Spleen (tissue), 7 donors: ENCODE measurements around the gene KCMF1.

Source experiments
- POLR2A ChIP-seq, 3 donors: fragments of 450-650 bp; IDR thresholded peaks; one replicate each; pipeline ENCODE4 v1.5.1; 2017; ENCODE audit warnings: antibody characterized with exemption in 3 of 3, mild to moderate bottlenecking in 1 of 3
- POLR2AphosphoS5 ChIP-seq, 3 donors: sonication (generic); formaldehyde crosslinking; IDR thresholded peaks; one replicate each; pipeline ENCODE4 v1.5.1; 2017; ENCODE audit warnings: antibody characterized with exemption in 3 of 3
- TF ChIP-seq, protein P1 (sequence below), 11 experiments: fragments of 200-600 bp in 7 of 11; fragments of 450-650 bp in 4 of 11; sonication (generic) in 4 of 11; IDR thresholded peaks in 8 of 11; conservative IDR thresholded peaks in 3 of 11; 1 replicate in 7 of 11; 2 replicates in 4 of 11; pipeline versions ENCODE4 v1.4.0 to v1.8.0; 2016 to 2021; ENCODE audit warnings: antibody characterized with exemption in 11 of 11, inconsistent platforms in 4 of 11, mild to moderate bottlenecking in 1 of 11
- donor health status: DM: no; HTN: no; CAD: no; lungs with moderate emphysema.
- donor health status: DM: no; HTN: no; CAD: no.
- donor health status: DM: no; HTN: no; CAD: no.

DNA sequence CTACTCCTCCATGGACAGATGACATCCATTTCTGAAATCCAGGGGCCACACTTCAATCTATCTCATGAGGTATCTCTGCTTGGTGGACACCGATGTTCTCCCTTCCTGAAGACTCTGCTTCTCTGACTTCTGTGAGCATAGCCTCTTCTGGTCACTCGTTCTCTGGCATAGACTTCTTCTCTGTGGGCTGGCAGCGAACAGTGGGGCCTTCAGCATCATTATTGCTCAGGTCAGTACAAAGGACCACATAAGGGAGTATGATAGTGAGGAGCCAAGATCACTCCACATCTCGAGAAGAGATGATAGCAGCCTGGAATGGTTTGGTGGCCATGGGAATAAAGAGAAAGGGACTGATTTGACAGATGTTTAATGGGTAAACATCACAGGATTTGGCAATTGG is 8.0 kb upstream of the KCMF1 start:
- TF ChIP-seq, protein P1, sequence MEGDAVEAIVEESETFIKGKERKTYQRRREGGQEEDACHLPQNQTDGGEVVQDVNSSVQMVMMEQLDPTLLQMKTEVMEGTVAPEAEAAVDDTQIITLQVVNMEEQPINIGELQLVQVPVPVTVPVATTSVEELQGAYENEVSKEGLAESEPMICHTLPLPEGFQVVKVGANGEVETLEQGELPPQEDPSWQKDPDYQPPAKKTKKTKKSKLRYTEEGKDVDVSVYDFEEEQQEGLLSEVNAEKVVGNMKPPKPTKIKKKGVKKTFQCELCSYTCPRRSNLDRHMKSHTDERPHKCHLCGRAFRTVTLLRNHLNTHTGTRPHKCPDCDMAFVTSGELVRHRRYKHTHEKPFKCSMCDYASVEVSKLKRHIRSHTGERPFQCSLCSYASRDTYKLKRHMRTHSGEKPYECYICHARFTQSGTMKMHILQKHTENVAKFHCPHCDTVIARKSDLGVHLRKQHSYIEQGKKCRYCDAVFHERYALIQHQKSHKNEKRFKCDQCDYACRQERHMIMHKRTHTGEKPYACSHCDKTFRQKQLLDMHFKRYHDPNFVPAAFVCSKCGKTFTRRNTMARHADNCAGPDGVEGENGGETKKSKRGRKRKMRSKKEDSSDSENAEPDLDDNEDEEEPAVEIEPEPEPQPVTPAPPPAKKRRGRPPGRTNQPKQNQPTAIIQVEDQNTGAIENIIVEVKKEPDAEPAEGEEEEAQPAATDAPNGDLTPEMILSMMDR (IDR thresholded peaks at IDR 0.05 in 8 of 11, conservative IDR thresholded peaks at IDR 0.05 in 3 of 11): no peak
- no peak for TF ChIP-seq POLR2AphosphoS5 (IDR thresholded peaks at IDR 0.05)
- TF ChIP-seq POLR2A (IDR thresholded peaks at IDR 0.05): no peak
